HG02943 (cell line): ENCODE data around the gene TTLL10.

Experiments used
- ATAC-seq: cut with Tn5 transposase; IDR thresholded peaks from one replicate; pipeline ENCODE4 v1.9.1; 2021; ENCODE audit warnings: mild to moderate bottlenecking, low read depth, moderate library complexity; ENCODE audit not compliant: unreplicated experiment

Gene TTLL10

GRCh38 chr1:1173793-1174415 lies at the start of gene TTLL10:
TTLL10 (plus strand) TSS chr1:1173880; CDS start chr1:1179216, 5,336 bp downstream.
- ATAC-seq = no peak

GRCh38 chr1:1124508-1124785 lies 49.2 kb upstream of the TTLL10 start:
- ATAC-seq = no peak

- ATAC-seq = no peak
These were observed 48.7 kb upstream of the TTLL10 start for GRCh38 chr1:1124786-1125642.

GRCh38 chr1:1125945-1126344 lies 47.7 kb upstream of the TTLL10 start:
- no peak for ATAC-seq

- ATAC-seq = no peak
These were observed 45.9 kb upstream of the TTLL10 start for GRCh38 chr1:1127551-1128451.

GRCh38 chr1:1128454-1129139 lies 45.1 kb upstream of the TTLL10 start:
- ATAC-seq = no peak

GRCh38 chr1:1129381-1129821 lies 44.3 kb upstream of the TTLL10 start:
- no peak for ATAC-seq

GRCh38 chr1:1130206-1131120 lies 43.2 kb upstream of the TTLL10 start:
- no peak for ATAC-seq

- ATAC-seq = no peak
These were observed 41.4 kb upstream of the TTLL10 start for GRCh38 chr1:1132042-1132950.

- ATAC-seq = no peak
These were observed 40.5 kb upstream of the TTLL10 start for GRCh38 chr1:1132956-1133750.

- ATAC-seq = no peak
These were observed 39.2 kb upstream of the TTLL10 start for GRCh38 chr1:1134300-1134970.

GRCh38 chr1:1135339-1136136 lies 38.1 kb upstream of the TTLL10 start:
- no peak for ATAC-seq

- no peak for ATAC-seq
These were observed 37.0 kb upstream of the TTLL10 start for GRCh38 chr1:1136547-1137230.

- ATAC-seq = no peak
These were observed 36.2 kb upstream of the TTLL10 start for GRCh38 chr1:1137256-1138045.

GRCh38 chr1:1140673-1141072 lies 33.0 kb upstream of the TTLL10 start:
- ATAC-seq = no peak
